Testis (tissue), 2 donors: ENCODE measurements around the gene WWP2.
A peak's percentile ranks its signal among the peaks of the same experiment; 100 is the strongest.

Experiments used
- CTCF ChIP-seq, 3 experiments: fragments of 450-650 bp in 2 of 3; fragments of 200-600 bp in 1 of 3; sonication (generic) in 1 of 3; IDR thresholded peaks; one replicate each; pipeline ENCODE4 v1.5.1; 2016 to 2019; ENCODE audit warnings: antibody characterized with exemption in 3 of 3, mild to moderate bottlenecking in 2 of 3, moderate library complexity in 1 of 3
- POLR2A ChIP-seq: fragments of 450-650 bp; IDR thresholded peaks from one replicate; pipeline ENCODE4 v1.6.1; 2017; ENCODE audit warnings: antibody characterized with exemption, mild to moderate bottlenecking, moderate library complexity

- TF ChIP-seq CTCF (IDR thresholded peaks at IDR 0.05) (peak; percentile 24 to 33 (median 33)), POLR2A (no peak)
These were observed 36.3 kb downstream of the WWP2 start for GRCh38 chr16:69798466-69798865.
